Activated CD8-positive, alpha-beta T cell treated with anti-CD3 and anti-CD28 coated beads for 36 hours (primary cell): Measurements from ENCODE around the gene AQP7. TPM values are rescaled to one million over a fixed set of nuclear protein-coding genes. Genes with fewer than 3 reads are reported as not detected.
"Not testable (repeated sequence)": the region's sequence is repeated elsewhere in the genome, so short reads cannot be mapped to it uniquely, and the experiment has no call there.

ENCODE experiments used
- ATAC-seq: fragments of 200-7000 bp; cut with Tn5 transposase; one replicate; pipeline ENCODE4 v1.10.0; 2021; ENCODE audit warnings: mild to moderate bottlenecking, moderate library complexity
- CTCF ChIA-PET: fragments of 350-600 bp; sonication (Branson Sonifier 250); formaldehyde crosslinking; loops from one replicate; lab custom pipeline; 2021; ENCODE audit warnings: antibody characterized with exemption; lab: Charles Lee
- POLR2A ChIA-PET: fragments of 350-600 bp; sonication (Branson Sonifier 250); formaldehyde crosslinking; loops from one replicate; lab custom pipeline; 2021; ENCODE audit warnings: antibody characterized with exemption; lab: Charles Lee
- DNase-seq: peaks from one replicate; pipeline ENCODE4 v3.0.0-alpha.2; 2020
- H3K27ac Mint-ChIP-seq: one replicate; pipeline ENCODE4 v1.8.0; 2021; ENCODE audit warnings: mild to moderate bottlenecking, mixed read lengths
- H3K27me3 Mint-ChIP-seq: one replicate; pipeline ENCODE4 v1.8.0; 2021; ENCODE audit warnings: mixed read lengths
- H3K36me3 Mint-ChIP-seq: one replicate; pipeline ENCODE4 v1.8.0; 2021; ENCODE audit warnings: low read depth, mixed read lengths
- H3K4me1 Mint-ChIP-seq: one replicate; pipeline ENCODE4 v1.8.0; 2021; ENCODE audit warnings: low read depth, mixed read lengths
- H3K4me3 Mint-ChIP-seq: one replicate; pipeline ENCODE4 v1.8.0; 2021; ENCODE audit warnings: mild to moderate bottlenecking, moderate library complexity, mixed read lengths
- H3K9me3 Mint-ChIP-seq: one replicate; pipeline ENCODE4 v1.8.0; 2021; ENCODE audit warnings: mixed read lengths
- intact Hi-C: fragments of 100-400 bp; cut with micrococcal nuclease; formaldehyde crosslinking; loops from one replicate; pipeline ENCODE4 v1.10.0; 2022
- total RNA-seq, 2 experiments: library from RNA; stranded (reverse); gene quantifications; one replicate each; pipeline ENCODE4 v1.2.3, GENCODE V29; 2021
- TF ChIP-seq, protein P1 (sequence below): fragments of 200-600 bp; IDR thresholded peaks from one replicate; pipeline ENCODE4 v1.8.0; 2022; ENCODE audit warnings: antibody characterized with exemption, mild to moderate bottlenecking

The AQP7 gene
- total RNA-seq, 2 experiments from 2014 or later = not detected

DNA sequence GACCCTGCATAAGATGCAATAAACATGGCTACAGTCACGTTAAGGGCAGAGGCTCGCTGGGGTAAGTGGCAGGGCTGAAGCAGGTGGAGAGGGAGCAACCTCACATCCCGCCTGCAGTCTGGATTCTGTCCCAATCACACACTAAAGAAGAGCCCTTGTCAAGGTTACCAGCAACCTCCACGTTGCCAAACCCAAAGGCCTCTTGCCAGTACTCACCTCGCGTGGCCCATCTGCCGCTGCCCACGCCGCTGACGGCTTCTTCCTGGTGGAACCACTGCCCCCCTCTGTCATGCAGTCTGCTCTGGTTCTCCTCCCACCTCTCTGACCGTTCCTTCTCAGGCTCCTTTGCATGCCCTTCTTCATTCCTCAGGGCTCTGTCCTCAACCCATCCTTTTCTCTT is 8.8 kb downstream of the AQP7 start:
- ChIA-PET POLR2A (no interaction called here), CTCF (interaction anchor here (1.3 to 3.1 kb wide), 3 partner anchors 19 to 230 kb away, joined by 3 to 17 read pairs (median 8); no protein-coding TSS in a partner anchor)
- ATAC-seq = no peak
- intact Hi-C loops = no loop called here
- no peaks in the 10 kb centered on the region for H3K9me3 Mint-ChIP-seq
- no peaks in the 10 kb centered on the region for H3K27me3 Mint-ChIP-seq
- no peak overlapping the region for H3K27ac Mint-ChIP-seq
- no peak for DNase-seq
- TF ChIP-seq, protein P1, sequence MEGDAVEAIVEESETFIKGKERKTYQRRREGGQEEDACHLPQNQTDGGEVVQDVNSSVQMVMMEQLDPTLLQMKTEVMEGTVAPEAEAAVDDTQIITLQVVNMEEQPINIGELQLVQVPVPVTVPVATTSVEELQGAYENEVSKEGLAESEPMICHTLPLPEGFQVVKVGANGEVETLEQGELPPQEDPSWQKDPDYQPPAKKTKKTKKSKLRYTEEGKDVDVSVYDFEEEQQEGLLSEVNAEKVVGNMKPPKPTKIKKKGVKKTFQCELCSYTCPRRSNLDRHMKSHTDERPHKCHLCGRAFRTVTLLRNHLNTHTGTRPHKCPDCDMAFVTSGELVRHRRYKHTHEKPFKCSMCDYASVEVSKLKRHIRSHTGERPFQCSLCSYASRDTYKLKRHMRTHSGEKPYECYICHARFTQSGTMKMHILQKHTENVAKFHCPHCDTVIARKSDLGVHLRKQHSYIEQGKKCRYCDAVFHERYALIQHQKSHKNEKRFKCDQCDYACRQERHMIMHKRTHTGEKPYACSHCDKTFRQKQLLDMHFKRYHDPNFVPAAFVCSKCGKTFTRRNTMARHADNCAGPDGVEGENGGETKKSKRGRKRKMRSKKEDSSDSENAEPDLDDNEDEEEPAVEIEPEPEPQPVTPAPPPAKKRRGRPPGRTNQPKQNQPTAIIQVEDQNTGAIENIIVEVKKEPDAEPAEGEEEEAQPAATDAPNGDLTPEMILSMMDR = no peak
- no peaks in the 10 kb centered on the region for H3K4me1 Mint-ChIP-seq
- no peak overlapping the region for H3K4me3 Mint-ChIP-seq
- H3K36me3 Mint-ChIP-seq = no peaks in the 10 kb centered on the region

DNA sequence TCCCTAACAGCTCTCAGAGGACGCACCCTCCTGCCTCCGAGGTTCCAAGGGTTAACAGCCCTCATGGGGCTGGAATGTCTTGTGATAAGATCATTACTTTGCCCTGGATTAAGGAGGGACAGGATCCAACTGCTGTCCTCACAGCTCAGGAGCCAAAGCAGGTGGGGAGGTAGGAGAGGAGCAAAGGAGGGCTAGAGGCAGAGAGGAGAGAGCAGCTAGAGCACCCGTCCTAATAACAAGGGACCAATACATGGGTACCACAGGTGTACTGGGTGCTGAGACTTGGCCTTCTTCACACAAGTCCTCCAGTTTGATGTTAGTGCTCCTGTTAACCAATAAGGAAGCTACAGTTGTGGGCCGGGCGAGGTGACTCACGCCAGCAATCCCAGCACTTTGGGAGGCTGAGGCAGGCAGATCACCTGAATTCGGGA is 9.8 kb downstream of the AQP7 start:
- intact Hi-C loops, POLR2A ChIA-PET, H3K4me1 Mint-ChIP-seq, H3K4me3 Mint-ChIP-seq, DNase-seq, H3K27ac Mint-ChIP-seq, ATAC-seq, H3K27me3 Mint-ChIP-seq, H3K36me3 Mint-ChIP-seq, H3K9me3 Mint-ChIP-seq: not testable (repeated sequence)
- CTCF ChIA-PET = interaction anchor here (1.3 to 3.1 kb wide), 4 partner anchors 18 to 329 kb away, joined by 3 to 17 read pairs (median 6); no protein-coding TSS in a partner anchor

DNA sequence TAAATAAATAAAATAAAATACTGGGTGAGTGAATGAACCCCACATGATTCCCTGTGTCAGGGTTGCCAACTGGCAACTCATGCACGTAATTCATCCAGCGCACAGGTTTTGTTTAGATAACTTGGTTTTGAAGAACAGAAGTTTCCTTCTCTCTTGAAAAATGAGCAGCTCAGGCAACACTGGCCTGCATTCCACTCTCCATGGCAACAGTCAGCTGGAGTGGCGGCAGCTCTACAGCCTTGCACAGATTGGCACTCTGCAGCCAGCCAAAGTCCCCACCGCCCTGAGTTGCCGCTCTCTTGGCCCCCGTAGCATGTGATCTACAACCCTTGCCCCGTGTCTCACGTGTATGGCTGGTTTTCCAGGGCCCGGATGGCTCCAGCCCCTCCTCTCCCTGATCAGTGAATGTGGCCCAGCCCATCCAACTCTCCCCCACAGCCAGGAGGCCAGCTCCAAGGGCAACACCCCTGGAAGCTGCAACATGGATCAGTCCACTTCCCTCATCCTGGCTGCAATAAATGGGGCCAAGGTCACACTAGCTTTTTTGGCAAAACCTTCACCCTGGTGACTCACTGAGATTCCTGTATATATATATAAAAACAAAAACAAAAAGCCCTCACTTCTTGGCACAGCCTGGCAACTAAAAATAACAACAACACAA is 11.1 kb downstream of the AQP7 start:
- H3K4me3 Mint-ChIP-seq, H3K36me3 Mint-ChIP-seq, H3K27ac Mint-ChIP-seq, DNase-seq, ATAC-seq, intact Hi-C loops, H3K9me3 Mint-ChIP-seq, POLR2A ChIA-PET, H3K27me3 Mint-ChIP-seq, H3K4me1 Mint-ChIP-seq: not testable (repeated sequence)
- CTCF ChIA-PET = interaction anchor here (3.1 kb wide), 1 partner anchor 16 kb away, joined by 17 read pairs; no protein-coding TSS in a partner anchor

DNA sequence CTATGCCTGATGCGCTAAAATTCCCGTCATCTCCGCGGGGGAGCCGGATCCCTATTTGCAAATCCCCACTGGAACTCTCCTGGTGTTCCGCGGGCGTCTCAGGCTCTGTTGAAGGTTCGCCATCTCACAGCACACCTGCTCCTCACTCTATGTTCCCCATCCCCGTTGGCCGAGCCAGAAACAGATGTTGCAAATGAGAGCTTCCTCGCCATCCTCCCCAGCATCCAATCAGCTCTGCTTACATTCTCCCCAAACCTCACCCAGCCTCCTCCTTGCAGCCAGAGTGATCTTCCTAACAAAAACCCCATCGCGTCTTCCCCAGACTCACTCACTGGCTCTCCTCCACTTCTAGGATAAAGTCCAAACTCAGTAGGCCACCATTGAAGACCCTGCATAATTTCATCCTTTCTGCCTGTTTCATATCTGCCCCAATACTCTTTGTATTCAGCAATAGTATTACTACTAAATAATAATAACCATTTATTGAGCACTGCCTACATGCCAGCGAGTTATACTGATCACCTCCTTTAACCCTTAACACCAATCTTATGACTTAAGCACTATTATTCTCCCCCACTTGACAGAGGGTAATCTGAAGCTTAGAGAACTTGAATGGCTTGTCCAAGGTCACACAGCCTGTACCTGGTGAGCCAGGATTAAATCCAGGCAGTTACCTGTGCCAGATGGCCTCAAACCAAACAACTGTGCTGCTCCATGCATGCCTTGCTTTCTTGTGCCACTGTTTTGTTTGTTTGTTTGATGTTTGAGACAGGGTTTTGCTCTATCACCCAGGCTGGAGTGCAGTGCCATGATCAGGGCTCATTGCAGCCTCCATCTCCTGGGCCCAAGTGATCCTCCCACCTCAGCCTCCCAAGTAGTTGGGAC is 14.0 kb downstream of the AQP7 start:
- Mint-ChIP-seq H3K27me3 (peaks cover 3% of the 10 kb centered on the region), H3K4me1 (no peaks in the 10 kb centered on the region), H3K4me3 (no peak overlapping the region), H3K9me3 (no peaks in the 10 kb centered on the region), H3K36me3 (no peaks in the 10 kb centered on the region), H3K27ac (no peak overlapping the region)
- TF ChIP-seq, protein P1 = no peak
- intact Hi-C loops = no loop called here
- POLR2A ChIA-PET = no interaction called here
- CTCF ChIA-PET = interaction anchor here (1.6 kb wide), 1 partner anchor 63 kb away, joined by 3 read pairs; no protein-coding TSS in a partner anchor
- DNase-seq (no peak), ATAC-seq (no peak)

DNA sequence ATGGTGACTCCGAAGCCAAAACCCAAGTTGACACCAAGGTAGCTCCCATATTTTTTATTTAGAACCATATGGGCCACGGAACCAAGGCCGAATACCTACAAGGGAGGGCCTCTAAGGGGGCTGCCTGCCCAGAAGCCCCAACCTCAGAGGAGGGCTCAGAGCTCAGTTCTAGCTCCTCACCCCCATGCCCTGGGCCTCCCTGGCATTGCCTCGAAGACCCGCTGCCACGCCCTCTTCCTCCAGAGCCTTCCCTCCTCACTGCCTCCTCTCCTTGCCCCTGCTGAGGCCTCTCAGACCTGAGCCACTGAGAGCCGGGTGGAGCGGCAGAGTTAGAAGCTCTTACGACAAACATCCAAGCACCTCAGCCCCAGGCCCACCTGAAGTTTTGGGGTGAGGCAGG is 15.4 kb downstream of the AQP7 start:
- CTCF ChIA-PET, intact Hi-C loops, POLR2A ChIA-PET, H3K4me1 Mint-ChIP-seq, H3K36me3 Mint-ChIP-seq, ATAC-seq, H3K27ac Mint-ChIP-seq, H3K9me3 Mint-ChIP-seq, H3K4me3 Mint-ChIP-seq, DNase-seq, H3K27me3 Mint-ChIP-seq: not testable (repeated sequence)

DNA sequence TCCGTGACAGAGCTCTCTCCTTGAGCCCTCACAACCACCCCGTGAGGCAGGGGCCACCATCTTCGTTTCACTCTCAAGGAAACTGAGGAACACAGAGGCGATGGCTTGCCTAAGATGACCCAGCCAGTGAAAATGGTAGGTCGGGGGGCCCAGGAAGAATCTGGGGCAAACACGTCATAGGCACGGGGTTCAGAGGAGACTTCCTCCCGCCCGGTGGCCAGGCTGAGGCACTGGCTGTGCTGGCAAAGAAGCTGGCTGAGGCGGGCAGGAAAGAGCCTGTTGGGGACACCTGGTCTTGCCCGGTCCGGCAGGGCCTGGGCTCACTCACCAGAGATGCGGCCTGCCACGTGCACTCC is 15.7 kb downstream of the AQP7 start:
- H3K4me1 Mint-ChIP-seq, H3K4me3 Mint-ChIP-seq, ATAC-seq, POLR2A ChIA-PET, H3K27me3 Mint-ChIP-seq, intact Hi-C loops, CTCF ChIA-PET, DNase-seq, H3K9me3 Mint-ChIP-seq, H3K27ac Mint-ChIP-seq, H3K36me3 Mint-ChIP-seq: not testable (repeated sequence)

DNA sequence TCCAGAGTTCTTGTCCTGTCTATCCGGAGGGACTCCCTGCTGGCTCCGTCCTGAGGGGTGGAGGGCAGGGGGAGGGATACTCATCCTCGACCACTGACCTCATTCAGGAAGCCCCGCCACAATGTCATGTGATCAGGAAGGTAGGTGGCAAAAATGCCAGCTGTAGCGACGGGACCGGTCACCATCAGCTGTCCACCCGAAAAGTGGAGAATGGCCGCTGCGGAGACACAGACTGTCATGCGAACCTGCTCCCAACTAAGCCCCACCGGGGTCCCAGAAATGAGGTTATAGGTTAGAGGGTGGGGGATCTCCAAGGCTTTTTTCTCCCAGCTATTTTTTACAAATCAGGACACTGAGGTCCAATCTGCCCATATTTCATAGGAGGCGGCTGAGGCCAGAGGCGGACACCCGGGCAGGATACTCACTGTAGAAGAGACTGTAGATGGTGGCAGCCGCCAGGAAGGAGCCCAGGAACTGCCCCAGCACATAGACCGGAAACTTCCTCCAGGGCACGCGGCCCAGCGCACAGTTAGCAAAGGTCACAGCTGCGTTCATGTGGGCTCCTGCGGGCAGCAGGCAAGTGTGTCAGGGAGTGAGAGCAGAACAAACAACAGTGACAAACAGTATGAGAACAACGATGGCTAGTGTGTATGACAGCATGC is 16.3 kb downstream of the AQP7 start:
- H3K4me1 Mint-ChIP-seq, H3K36me3 Mint-ChIP-seq, H3K9me3 Mint-ChIP-seq, intact Hi-C loops, ATAC-seq, CTCF ChIA-PET, DNase-seq, POLR2A ChIA-PET, H3K4me3 Mint-ChIP-seq, H3K27ac Mint-ChIP-seq, H3K27me3 Mint-ChIP-seq: not testable (repeated sequence)

DNA sequence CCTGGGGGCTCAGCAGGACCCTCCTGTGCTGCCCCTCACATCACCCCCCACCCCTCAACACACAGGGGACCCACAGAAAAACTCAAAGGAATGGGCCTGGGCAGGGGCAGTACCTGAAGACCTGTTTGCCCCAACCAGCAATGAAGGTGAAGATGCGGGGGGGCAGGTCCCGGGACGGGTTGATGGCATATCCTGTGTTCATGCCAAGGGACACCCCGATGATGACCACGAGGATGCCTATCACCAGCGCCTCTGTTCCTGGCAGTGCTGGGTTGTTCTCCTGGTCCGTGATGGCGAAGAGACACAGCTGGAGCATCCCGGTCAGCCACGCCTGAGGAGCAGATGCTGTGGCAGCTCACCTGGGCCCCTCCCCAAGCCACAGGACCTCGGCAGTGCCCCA is 16.8 kb downstream of the AQP7 start:
- H3K36me3 Mint-ChIP-seq, ATAC-seq, CTCF ChIA-PET, DNase-seq, H3K4me1 Mint-ChIP-seq, H3K4me3 Mint-ChIP-seq, intact Hi-C loops, H3K27me3 Mint-ChIP-seq, H3K9me3 Mint-ChIP-seq, H3K27ac Mint-ChIP-seq, POLR2A ChIA-PET: not testable (repeated sequence)

DNA sequence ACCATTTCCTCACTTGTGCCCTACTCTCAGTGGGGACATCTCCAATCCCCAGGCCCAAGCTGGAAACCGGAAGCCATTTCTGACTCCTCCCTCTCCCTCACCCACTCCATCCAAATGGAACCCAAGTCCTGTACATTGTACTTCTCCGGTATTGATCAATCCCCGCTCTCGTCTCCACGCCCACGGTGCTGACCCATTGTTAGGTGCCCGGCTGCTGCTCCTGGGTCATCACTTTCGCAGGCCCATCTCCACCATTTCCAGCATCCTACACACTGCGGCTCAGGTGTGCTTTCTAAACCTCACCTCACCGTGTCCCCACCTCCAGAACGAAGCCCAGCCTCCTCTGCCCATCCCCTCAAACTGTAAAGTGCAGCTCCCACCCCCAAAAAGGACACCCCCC is 19.0 kb downstream of the AQP7 start:
- H3K4me3 Mint-ChIP-seq, ATAC-seq, POLR2A ChIA-PET, intact Hi-C loops, CTCF ChIA-PET, H3K4me1 Mint-ChIP-seq, H3K27ac Mint-ChIP-seq, H3K9me3 Mint-ChIP-seq, H3K27me3 Mint-ChIP-seq, DNase-seq, H3K36me3 Mint-ChIP-seq: not testable (repeated sequence)
